ENCODE results near the gene FAM209B.

GRCh38 chr20:56522311-56522710, 10.7 kb upstream of the FAM209B start:
- TF ChIP-seq, protein P1, sequence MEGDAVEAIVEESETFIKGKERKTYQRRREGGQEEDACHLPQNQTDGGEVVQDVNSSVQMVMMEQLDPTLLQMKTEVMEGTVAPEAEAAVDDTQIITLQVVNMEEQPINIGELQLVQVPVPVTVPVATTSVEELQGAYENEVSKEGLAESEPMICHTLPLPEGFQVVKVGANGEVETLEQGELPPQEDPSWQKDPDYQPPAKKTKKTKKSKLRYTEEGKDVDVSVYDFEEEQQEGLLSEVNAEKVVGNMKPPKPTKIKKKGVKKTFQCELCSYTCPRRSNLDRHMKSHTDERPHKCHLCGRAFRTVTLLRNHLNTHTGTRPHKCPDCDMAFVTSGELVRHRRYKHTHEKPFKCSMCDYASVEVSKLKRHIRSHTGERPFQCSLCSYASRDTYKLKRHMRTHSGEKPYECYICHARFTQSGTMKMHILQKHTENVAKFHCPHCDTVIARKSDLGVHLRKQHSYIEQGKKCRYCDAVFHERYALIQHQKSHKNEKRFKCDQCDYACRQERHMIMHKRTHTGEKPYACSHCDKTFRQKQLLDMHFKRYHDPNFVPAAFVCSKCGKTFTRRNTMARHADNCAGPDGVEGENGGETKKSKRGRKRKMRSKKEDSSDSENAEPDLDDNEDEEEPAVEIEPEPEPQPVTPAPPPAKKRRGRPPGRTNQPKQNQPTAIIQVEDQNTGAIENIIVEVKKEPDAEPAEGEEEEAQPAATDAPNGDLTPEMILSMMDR (IDR thresholded peaks at IDR 0.05): no peak
- TF ChIP-seq POLR2A (IDR thresholded peaks at IDR 0.05) (no peak), POLR2AphosphoS5 (IDR thresholded peaks at IDR 0.05; ENCODE audit: insufficient read depth in 1 of 2, low read depth in 1 of 2) (no peak)
